ENCODE data around the gene CUBN.

- TF ChIP-seq CTCF (IDR thresholded peaks at IDR 0.05), result no peak
- no peak for TF ChIP-seq POLR2A (IDR thresholded peaks at IDR 0.05)
- TF ChIP-seq POLR2AphosphoS5 (IDR thresholded peaks at IDR 0.05), result no peak
- no peak for TF ChIP-seq EP300 (IDR thresholded peaks at IDR 0.05; ENCODE audit: low read depth)
Observed at GRCh38 chr10:17112566-17112965, 17.0 kb downstream of the CUBN start.

Measured in transverse colon (tissue), 4 donors.